H1 (cell line): ENCODE results near the gene TFG. TPM values are rescaled to one million over a fixed set of nuclear protein-coding genes. Genes with fewer than 3 reads are reported as not detected.

Experiments used
- CTCF ChIA-PET: fragments of 300-600 bp; sonication (Branson Sonifier 250); formaldehyde crosslinking; loops from one replicate; lab custom pipeline; 2021; ENCODE audit not compliant: partially characterized antibody; lab: Charles Lee
- POLR2A ChIA-PET: fragments of 300-600 bp; sonication (Branson Sonifier 250); formaldehyde crosslinking; loops from one replicate; lab custom pipeline; 2021; ENCODE audit warnings: inconsistent platforms; ENCODE audit not compliant: partially characterized antibody; lab: Charles Lee
- DNase-seq, 2 experiments: peaks; one replicate each; pipeline versions ENCODE4 v3.0.0 to v3.0.0-alpha.2; 2010 to 2022; ENCODE audit warnings: low spot score in 2 of 2, low read depth in 1 of 2, mixed read lengths in 1 of 2
- FAIRE-seq: peaks from 2 replicates; lab custom pipeline; 2011; peaks lifted over from hg19 to GRCh38; lab: Jason Lieb, UNC
- H2AFZ ChIP-seq: 2 replicates; pipeline ENCODE4 v1.8.1; 2012; ENCODE audit warnings: low read length, inconsistent platforms
- H2AK5ac ChIP-seq: 2 replicates; pipeline ENCODE4 v1.6.1; 2013; ENCODE audit warnings: low read depth, low read length
- H2BK120ac ChIP-seq: replicated peaks from 2 replicates; pipeline ENCODE3; 2013; ENCODE audit warnings: low read depth, low read length, inconsistent platforms
- H2BK12ac ChIP-seq: 2 replicates; pipeline ENCODE4 v1.6.1; 2013; ENCODE audit warnings: low read depth, low read length
- H2BK15ac ChIP-seq: 2 replicates; pipeline ENCODE4 v1.6.1; 2013; ENCODE audit warnings: low read length
- H2BK20ac ChIP-seq: 2 replicates; pipeline ENCODE4 v1.6.1; 2013; ENCODE audit warnings: low read length
- H2BK5ac ChIP-seq: 2 replicates; pipeline ENCODE4 v1.6.1; 2013; ENCODE audit warnings: low read depth, low read length
- H3K14ac ChIP-seq: 2 replicates; pipeline ENCODE4 v1.6.1; 2013; ENCODE audit warnings: inconsistent platforms; ENCODE audit not compliant: insufficient read length
- H3K18ac ChIP-seq: 2 replicates; pipeline ENCODE4 v1.6.1; 2013; ENCODE audit warnings: low read length; ENCODE audit errors: extremely low read depth
- H3K23ac ChIP-seq: 2 replicates; pipeline ENCODE4 v1.6.1; 2013; ENCODE audit warnings: inconsistent platforms; ENCODE audit not compliant: insufficient read length
- H3K23me2 ChIP-seq: 2 replicates; pipeline ENCODE4 v1.6.1; 2013; ENCODE audit warnings: low read depth, low read length
- H3K27ac ChIP-seq: 2 replicates; pipeline ENCODE4 v1.6.1; 2011; ENCODE audit warnings: low read depth, low read length, inconsistent platforms
- H3K27me3 ChIP-seq, 4 experiments: replicated peaks in 1 of 4; 1 replicate in 1 of 4; 2 replicates in 3 of 4; pipeline versions ENCODE4 v1.6.1 to v1.8.1; 2011 to 2013; ENCODE audit warnings: low read length in 3 of 4, mild to moderate bottlenecking in 3 of 4, inconsistent platforms in 2 of 4, mixed read lengths in 2 of 4, moderate library complexity in 1 of 4; ENCODE audit not compliant: control insufficient read depth in 3 of 4, insufficient read depth in 3 of 4; ENCODE audit errors: extremely low read depth in 1 of 4
- H3K36me3 ChIP-seq, 4 experiments: 2 replicates each; pipeline versions ENCODE4 v1.6.1 to v1.8.1; 2011 to 2013; ENCODE audit warnings: mild to moderate bottlenecking in 4 of 4, low read length in 3 of 4, moderate library complexity in 2 of 4, control low read depth in 1 of 4, inconsistent platforms in 1 of 4; ENCODE audit not compliant: insufficient read depth in 4 of 4, control insufficient read depth in 2 of 4
- H3K4ac ChIP-seq: replicated peaks from 2 replicates; pipeline ENCODE3; 2013; ENCODE audit warnings: low read length, low read depth, mixed read lengths, inconsistent platforms; ENCODE audit not compliant: insufficient read length
- H3K4me1 ChIP-seq, 4 experiments: replicated peaks in 1 of 4; 1 replicate in 1 of 4; 2 replicates in 3 of 4; pipeline versions ENCODE4 v1.6.1 to v1.8.1; 2011 to 2013; ENCODE audit warnings: low read length in 3 of 4, inconsistent platforms in 2 of 4, mixed read lengths in 1 of 4; ENCODE audit not compliant: insufficient read depth in 4 of 4, control insufficient read depth in 3 of 4
- H3K4me2 ChIP-seq, 2 experiments: 2 replicates each; pipeline versions ENCODE4 v1.6.1 to v1.8.1; 2011 to 2013; ENCODE audit warnings: low read depth in 2 of 2, low read length in 2 of 2, control low read depth in 1 of 2, inconsistent platforms in 1 of 2, mild to moderate bottlenecking in 1 of 2; ENCODE audit not compliant: insufficient read depth in 1 of 2
- H3K4me3 ChIP-seq, 4 experiments: fragments of 200-600, 300-600 bp in 1 of 4; sonication (generic), shearing (Covaris generic), sonication (Bioruptor Twin) in 1 of 4; 2 replicates each; pipeline versions ENCODE4 v1.5.1 to v1.8.1; 2011 to 2016; ENCODE audit warnings: low read length in 4 of 4, low read depth in 3 of 4, control low read depth in 2 of 4, inconsistent platforms in 2 of 4, mild to moderate bottlenecking in 2 of 4, mixed read lengths in 1 of 4, moderate library complexity in 1 of 4; ENCODE audit not compliant: insufficient read depth in 2 of 4; ENCODE audit errors: extremely low read depth in 1 of 4
- H3K56ac ChIP-seq: replicated peaks from 2 replicates; pipeline ENCODE3; 2013; ENCODE audit warnings: low read depth, mild to moderate bottlenecking, mixed read lengths, low read length, inconsistent platforms; ENCODE audit not compliant: insufficient read length
- H3K79me1 ChIP-seq: 2 replicates; pipeline ENCODE4 v1.6.1; 2013; ENCODE audit warnings: low read depth, low read length, control low read depth
- H3K79me2 ChIP-seq, 2 experiments: 2 replicates each; pipeline versions ENCODE4 v1.6.1 to v1.8.1; 2012 to 2013; ENCODE audit warnings: low read length in 2 of 2, mild to moderate bottlenecking in 2 of 2, inconsistent platforms in 1 of 2; ENCODE audit not compliant: insufficient read depth in 2 of 2, control insufficient read depth in 1 of 2
- H3K9ac ChIP-seq, 4 experiments: replicated peaks in 1 of 4; 1 replicate in 1 of 4; 2 replicates in 3 of 4; pipeline versions ENCODE4 v1.6.1 to v1.8.1; 2011 to 2013; ENCODE audit warnings: low read depth in 3 of 4, low read length in 3 of 4, control low read depth in 2 of 4, mild to moderate bottlenecking in 2 of 4, moderate library complexity in 2 of 4, inconsistent platforms in 1 of 4; ENCODE audit errors: extremely low read depth in 1 of 4
- H3K9me3 ChIP-seq, 2 experiments: 2 replicates each; pipeline versions ENCODE4 v1.6.1 to v1.8.1; 2012 to 2013; ENCODE audit warnings: mild to moderate bottlenecking in 2 of 2, moderate library complexity in 2 of 2, control low read depth in 1 of 2, inconsistent platforms in 1 of 2, low read depth in 1 of 2, low read length in 1 of 2, mixed read lengths in 1 of 2; ENCODE audit not compliant: insufficient read depth in 2 of 2
- H4K20me1 ChIP-seq, 2 experiments: replicated peaks in 1 of 2; 2 replicates each; pipeline versions ENCODE3 to v1.8.1; 2011 to 2013; ENCODE audit warnings: inconsistent platforms in 2 of 2, low read length in 2 of 2, mild to moderate bottlenecking in 1 of 2; ENCODE audit not compliant: insufficient read depth in 2 of 2, control insufficient read depth in 1 of 2
- H4K5ac ChIP-seq: 2 replicates; pipeline ENCODE4 v1.6.1; 2013; ENCODE audit warnings: low read length, low read depth, mixed read lengths, inconsistent platforms; ENCODE audit not compliant: insufficient read length
- H4K8ac ChIP-seq: 2 replicates; pipeline ENCODE4 v1.8.0; 2013; ENCODE audit warnings: mild to moderate bottlenecking, moderate library complexity, low read length, inconsistent platforms; ENCODE audit not compliant: insufficient read depth; ENCODE audit errors: extremely low read depth
- H4K91ac ChIP-seq: replicated peaks from 2 replicates; pipeline ENCODE3; 2013; ENCODE audit warnings: low read length, mixed read lengths, inconsistent platforms; ENCODE audit not compliant: insufficient read length
- CHD2 ChIP-seq: IDR thresholded peaks from 2 replicates; pipeline ENCODE4 v1.6.1; 2012; ENCODE audit warnings: low read length, improper control_type of control experiment
- CREB1 ChIP-seq: IDR thresholded peaks from 2 replicates; pipeline ENCODE4 v1.6.1; 2012; ENCODE audit warnings: inconsistent platforms
- HDAC2 ChIP-seq, 2 experiments: fragments of 300-600 bp in 1 of 2; sonication (generic) in 1 of 2; IDR thresholded peaks; 2 replicates each; pipeline ENCODE4 v1.6.1; 2011 to 2012; ENCODE audit warnings: low read depth in 2 of 2, low read length in 2 of 2, mild to moderate bottlenecking in 2 of 2, moderate library complexity in 2 of 2, borderline replicate concordance in 1 of 2, inconsistent platforms in 1 of 2
- KDM5A ChIP-seq: fragments of 200-600 bp; IDR thresholded peaks from 2 replicates; pipeline ENCODE4 v1.7.1; 2012; ENCODE audit warnings: mild to moderate bottlenecking, low read length, inconsistent platforms, mixed read lengths
- MAX ChIP-seq: IDR thresholded peaks from 2 replicates; pipeline ENCODE4 v1.6.1; 2012; ENCODE audit warnings: inconsistent platforms
- NANOG ChIP-seq: IDR thresholded peaks from 2 replicates; pipeline ENCODE4 v1.6.1; 2011; ENCODE audit warnings: low read length, low read depth, mild to moderate bottlenecking, inconsistent platforms; ENCODE audit not compliant: insufficient read depth, poor library complexity, severe bottlenecking
- PHF8 ChIP-seq: fragments of 200-600 bp; sonication (generic); conservative IDR thresholded peaks from 2 replicates; pipeline ENCODE4 v1.7.1; 2012; ENCODE audit warnings: low read depth, mild to moderate bottlenecking, inconsistent platforms, low read length, moderate library complexity
- RNF2 ChIP-seq: fragments of 200-900, 300-1000 bp; sonication (generic); IDR thresholded peaks from 2 replicates; pipeline ENCODE4 v1.7.1; 2016; ENCODE audit warnings: borderline replicate concordance, low read depth, mild to moderate bottlenecking, antibody characterized with exemption, low read length; ENCODE audit not compliant: poor library complexity, severe bottlenecking; ENCODE audit errors: missing control alignments
- SAP30 ChIP-seq: fragments of 300-600 bp; sonication (generic); IDR thresholded peaks from 2 replicates; pipeline ENCODE4 v1.7.1; 2012; ENCODE audit warnings: low read length, moderate library complexity, mild to moderate bottlenecking, inconsistent platforms; ENCODE audit not compliant: insufficient read depth, insufficient replicate concordance
- SP1 ChIP-seq: IDR thresholded peaks from 2 replicates; pipeline ENCODE4 v1.6.1; 2011; ENCODE audit warnings: low read depth, low read length
- TBP ChIP-seq: IDR thresholded peaks from 2 replicates; pipeline ENCODE4 v1.6.1; 2011; ENCODE audit warnings: low read depth, low read length, improper control_type of control experiment
- TEAD4 ChIP-seq: IDR thresholded peaks from 2 replicates; pipeline ENCODE4 v1.6.1; 2012; ENCODE audit warnings: low read depth, low read length, inconsistent platforms, mixed read lengths
- WGBS, 2 experiments: shearing (Covaris generic) in 1 of 2; methylation state at CpG; one replicate each; pipeline versions ENCODE4 v1.1.6 to v1.1.7; 2013 to 2015; ENCODE audit warnings: low lambda C conversion rate in 2 of 2, mixed read lengths in 2 of 2, inconsistent platforms in 1 of 2, low coverage in 1 of 2, missing lambda C conversion rate in 1 of 2; ENCODE audit not compliant: insufficient replicate concordance in 2 of 2, insufficient coverage in 1 of 2, insufficient read length in 1 of 2; ENCODE audit errors: extremely low coverage in 1 of 2, missing lambda C conversion rate in 1 of 2; 5-methylcytosine and 5-hydroxymethylcytosine counted together
- polyA plus RNA-seq, 7 experiments: library from polyadenylated mRNA; depleted of rRNA in 3 of 7; stranded (reverse) in 5 of 7; unstranded in 2 of 7; fragments of >200 nt in 5 of 7; fragments of 200-250 nt in 2 of 7; gene quantifications; 1 replicate in 5 of 7; 2 replicates in 1 of 7; 4 replicates in 1 of 7; pipeline versions ENCODE4 v1.2.1 to v1.2.3, GENCODE V29; 2011 to 2013; ENCODE audit warnings: missing spikeins in 2 of 7, mixed read lengths in 2 of 7
- total RNA-seq: library from RNA; stranded (reverse); fragmentation: NEBNext Ultra II Directional; extraction: Animal tissue kit (Norgen Biotek cat#: 25700); gene quantifications from 2 replicates; pipeline ENCODE4 v1.2.1, GENCODE V29; 2021
- TF ChIP-seq, protein P1 (sequence below): IDR thresholded peaks from 2 replicates; pipeline ENCODE4 v1.6.1; 2011; ENCODE audit warnings: low read depth, mild to moderate bottlenecking, low read length; ENCODE audit not compliant: insufficient read depth

Gene TFG
- total and polyA plus RNA-seq, 2 of the 8 experiments (the other 6 are each of a cell fraction or from before 2014, with no cell fraction given) = 81.9 to 98.4 TPM

- no peaks in the 10 kb centered on the region for H3K79me2 ChIP-seq
Measured at GRCh38 chr3:100746092-100746491, 36.8 kb downstream of the TFG start.

More at GRCh38 chr3:100746092-100746491, 36.8 kb downstream of the TFG start:
- no peak overlapping the region for H4K5ac ChIP-seq
- H3K9ac ChIP-seq = no peak overlapping the region
- H2BK5ac ChIP-seq = no peak overlapping the region
- no peak overlapping the region for H2AFZ ChIP-seq
- POLR2A ChIA-PET = no interaction called here
- H3K4me2 ChIP-seq = no peak overlapping the region
- no peak overlapping the region for H2BK15ac ChIP-seq
- no peak overlapping the region for H4K91ac ChIP-seq
- FAIRE-seq (no peak), DNase-seq (no peak)
- TF ChIP-seq MAX (no peak), CREB1 (no peak), SP1 (no peak), CHD2 (no peak), TBP (no peak), SAP30 (no peak), KDM5A (no peak), TEAD4 (no peak), PHF8 (no peak), NANOG (no peak), HDAC2 (IDR thresholded peaks at IDR 0.05; ENCODE audit: borderline replicate concordance in 1 of 2, low read depth in 2 of 2, low read length in 2 of 2) (no peak), RNF2 (no peak)
- TF ChIP-seq, protein P1, sequence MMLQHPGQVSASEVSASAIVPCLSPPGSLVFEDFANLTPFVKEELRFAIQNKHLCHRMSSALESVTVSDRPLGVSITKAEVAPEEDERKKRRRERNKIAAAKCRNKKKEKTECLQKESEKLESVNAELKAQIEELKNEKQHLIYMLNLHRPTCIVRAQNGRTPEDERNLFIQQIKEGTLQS = no peak
- no peaks in the 10 kb centered on the region for H3K27me3 ChIP-seq
- H3K23me2 ChIP-seq = no peaks in the 10 kb centered on the region
- 85% methylated on average over 3 of the region's 3 CpGs; no CpG with 5 or more reads in 1 of the 2 experiments for WGBS, 2 experiments
- no peaks in the 10 kb centered on the region; the same call in 1 of the 2 replicates for H3K79me1 ChIP-seq
- H3K27ac ChIP-seq = no peak overlapping the region
- no peak overlapping the region for H2AK5ac ChIP-seq
- no peaks in the 10 kb centered on the region for H3K4me1 ChIP-seq
- no peak overlapping the region for H2BK20ac ChIP-seq
- CTCF ChIA-PET = interaction anchor here (0.6 to 2.0 kb wide), 2 partner anchors 13 to 50 kb away, joined by 4 to 8 read pairs; no protein-coding TSS in a partner anchor
- H3K36me3 ChIP-seq = peaks cover 7 to 65% (median 24%) of the 10 kb centered on the region in 4 experiments
- H3K14ac ChIP-seq = no peak overlapping the region
- no peak overlapping the region for H2BK12ac ChIP-seq
- H3K23ac ChIP-seq = no peak overlapping the region
- no peak overlapping the region for H3K56ac ChIP-seq
- H3K4me3 ChIP-seq = no peak overlapping the region
- no peak overlapping the region for H3K18ac ChIP-seq
- H4K8ac ChIP-seq = no peak overlapping the region
- H3K4ac ChIP-seq = no peak overlapping the region
- H4K20me1 ChIP-seq = no peaks in the 10 kb centered on the region
- H3K9me3 ChIP-seq = no peaks in the 10 kb centered on the region
- H2BK120ac ChIP-seq = no peak overlapping the region
